Nucleus accumbens (tissue), 56 donors: ENCODE measurements around the gene FOCAD.

ENCODE experiments used
- DNase-seq, 56 donors: peaks; one replicate each; lab custom pipeline; 2025; lab: John Stamatoyannopoulos, UW

The FOCAD gene

GRCh38 chr9:20865347-20865746 lies 181.3 kb downstream of the FOCAD start:
- no peak for DNase-seq

GRCh38 chr9:20870115-20870514 lies 186.1 kb downstream of the FOCAD start:
- no peak for DNase-seq

DNA sequence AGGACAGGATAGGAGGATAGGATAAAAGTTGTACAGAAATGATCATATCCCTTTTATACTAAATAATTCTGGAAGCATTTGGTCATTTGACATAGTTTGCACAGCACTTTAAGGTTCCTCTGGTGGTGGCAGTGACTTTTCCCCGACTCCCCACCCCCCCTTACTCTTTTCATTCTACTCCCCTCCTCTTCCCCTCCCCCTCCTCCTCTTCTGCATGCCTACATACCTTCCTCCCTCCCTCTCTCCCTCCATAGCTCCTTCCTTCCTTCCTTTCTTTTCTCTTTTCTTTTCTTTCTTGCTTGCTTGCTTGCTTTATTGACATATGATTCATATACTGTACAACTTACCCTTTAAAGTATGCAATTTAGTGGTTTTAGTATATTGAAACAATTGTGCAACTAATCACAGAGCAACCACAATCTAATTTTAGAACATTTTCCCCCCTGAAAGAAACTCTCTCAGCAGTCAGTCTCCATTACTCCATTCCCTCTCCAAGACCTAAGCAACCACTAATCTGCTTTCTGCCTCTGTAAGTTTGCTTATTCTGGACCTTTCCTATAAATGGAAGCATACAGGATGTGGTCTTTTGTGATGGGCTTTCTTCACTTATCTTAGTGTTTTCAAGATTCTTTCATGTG lies 188.4 kb downstream of the FOCAD start:
- no peak for DNase-seq

DNA sequence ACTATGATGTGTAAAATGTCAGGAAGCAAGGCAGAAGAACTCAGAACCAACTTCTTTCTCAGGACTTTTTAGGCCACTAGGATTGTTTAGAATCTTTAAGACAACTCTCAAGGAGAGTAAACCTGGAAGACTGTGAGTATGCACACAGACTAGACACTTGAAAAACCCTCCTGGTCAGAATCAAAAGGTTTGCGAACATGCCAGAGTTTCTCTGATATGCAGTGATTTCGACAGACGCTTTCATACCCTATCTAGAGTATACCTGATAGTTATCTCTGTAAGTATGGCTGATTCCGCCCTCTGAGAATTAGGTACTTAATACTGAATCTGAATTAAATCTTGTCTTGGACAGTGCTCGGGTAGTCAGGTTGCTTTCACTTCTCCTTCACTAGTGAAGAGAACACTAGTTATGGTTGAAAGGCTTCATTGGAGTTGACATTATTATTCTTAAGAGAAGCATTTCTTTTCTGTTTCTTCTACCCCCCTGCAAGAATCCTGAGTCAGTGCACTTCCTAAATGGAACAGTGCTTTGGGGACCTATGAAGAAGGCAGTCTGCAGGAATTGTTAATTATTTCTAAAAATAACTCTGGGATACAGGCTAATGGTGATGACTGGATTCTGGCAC lies 189.3 kb downstream of the FOCAD start:
- no peak for DNase-seq

GRCh38 chr9:20880271-20880670 lies 196.2 kb downstream of the FOCAD start:
- DNase-seq = no peak

DNA sequence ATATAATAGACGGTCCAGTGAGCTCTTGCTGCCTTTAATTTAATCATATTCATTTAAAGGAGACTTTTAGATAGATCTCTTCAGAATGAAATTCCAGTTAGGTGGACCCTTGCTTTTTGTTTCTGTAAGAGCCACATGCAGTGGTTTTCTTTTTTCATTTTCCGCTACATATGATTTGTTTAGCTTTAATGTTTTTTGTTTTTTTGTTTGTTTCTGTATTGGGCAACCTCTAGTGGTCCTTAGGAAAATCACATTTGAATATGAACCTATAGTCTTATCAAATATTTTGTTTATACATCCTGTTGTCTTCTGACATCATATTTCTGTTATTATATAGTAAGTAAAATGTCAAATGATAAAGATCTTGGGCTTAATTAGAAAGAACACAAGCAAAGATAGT lies 196.6 kb downstream of the FOCAD start:
- DNase-seq = no peak

GRCh38 chr9:20884985-20885593 lies 201.0 kb downstream of the FOCAD start:
- DNase-seq = peak in 20 of 56 donors; percentile 0 to 62 (median 8)

GRCh38 chr9:20898885-20899554 lies 215.0 kb downstream of the FOCAD start:
- DNase-seq = no peak

- DNase-seq = no peak
Measured at GRCh38 chr9:20903212-20903611, 219.2 kb downstream of the FOCAD start.

DNA sequence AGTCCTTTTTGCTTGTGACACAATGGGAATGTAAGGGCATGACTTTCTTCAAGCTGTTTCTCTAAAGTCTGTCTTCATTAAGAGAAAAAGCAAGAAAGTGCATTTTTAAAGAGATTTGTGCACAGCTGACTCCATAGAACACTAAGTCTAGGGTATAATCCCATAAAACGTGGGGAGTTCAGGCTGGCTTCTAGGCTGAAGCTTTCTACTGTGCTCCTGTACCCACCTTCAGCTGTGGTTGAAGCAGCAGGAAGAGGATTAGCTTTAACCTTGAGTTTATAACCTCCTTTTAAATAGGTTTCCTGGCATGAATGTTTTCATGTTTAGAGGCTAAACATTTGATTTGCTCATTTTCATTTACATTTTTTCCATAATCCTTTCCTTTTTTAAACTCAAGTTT lies 220.9 kb downstream of the FOCAD start:
- DNase-seq = no peak

DNA sequence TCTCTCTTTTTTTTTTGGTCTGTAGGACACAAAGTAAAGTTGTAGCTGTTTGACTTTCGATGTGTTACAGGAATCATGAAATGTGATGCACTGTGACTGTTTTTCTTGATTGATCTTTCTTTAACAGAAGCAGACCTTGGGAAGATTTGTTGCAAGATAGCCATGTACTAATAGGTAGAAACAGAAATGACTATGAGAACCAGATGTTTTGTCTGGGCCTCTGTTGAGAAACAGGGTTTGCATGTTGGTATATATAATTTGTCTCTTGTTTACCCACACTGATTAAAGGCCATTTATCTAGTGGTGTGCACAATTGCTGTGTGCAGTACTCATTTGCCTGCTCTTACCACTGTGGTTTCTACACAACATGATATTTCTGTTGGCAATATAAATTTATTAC lies 222.3 kb downstream of the FOCAD start:
- no peak for DNase-seq

DNA sequence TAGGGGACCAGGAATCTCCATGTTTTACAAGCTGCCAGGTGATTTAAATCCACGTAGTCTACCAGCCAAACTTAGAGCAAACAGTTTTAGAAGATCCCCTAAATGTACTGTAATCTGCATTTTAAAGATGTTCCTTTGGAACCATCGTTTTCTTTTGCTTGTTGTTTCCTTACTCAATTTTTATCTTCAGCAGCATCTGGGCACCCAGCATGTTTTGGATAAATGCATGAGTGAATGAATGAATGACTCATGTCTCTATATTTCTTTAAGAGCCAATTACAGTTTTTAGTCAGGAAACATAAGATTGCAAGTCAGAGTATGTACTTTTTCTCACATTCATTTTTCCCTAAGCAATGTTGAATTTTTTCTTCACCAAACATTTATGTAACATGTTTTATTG lies 224.4 kb downstream of the FOCAD start:
- DNase-seq = no peak

DNA sequence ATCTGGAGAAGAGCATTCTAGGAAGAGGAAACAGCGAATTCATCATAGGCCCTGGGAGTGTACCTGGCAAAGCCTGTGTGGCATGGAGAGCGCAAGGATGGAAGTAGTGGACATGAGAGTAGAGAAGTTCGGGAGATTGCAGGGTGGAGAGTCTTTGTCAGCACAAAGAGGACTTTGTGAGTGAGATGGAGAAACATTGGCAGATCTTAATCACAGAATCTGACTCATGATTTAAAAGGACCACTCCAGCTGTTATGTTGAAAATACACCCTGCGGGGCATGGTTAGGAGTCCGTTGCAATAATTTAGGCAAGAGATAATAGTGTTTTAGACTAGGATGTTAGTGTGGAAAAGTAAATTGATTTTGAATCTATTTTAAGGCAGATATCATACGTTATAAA lies 230.5 kb downstream of the FOCAD start:
- no peak for DNase-seq

DNA sequence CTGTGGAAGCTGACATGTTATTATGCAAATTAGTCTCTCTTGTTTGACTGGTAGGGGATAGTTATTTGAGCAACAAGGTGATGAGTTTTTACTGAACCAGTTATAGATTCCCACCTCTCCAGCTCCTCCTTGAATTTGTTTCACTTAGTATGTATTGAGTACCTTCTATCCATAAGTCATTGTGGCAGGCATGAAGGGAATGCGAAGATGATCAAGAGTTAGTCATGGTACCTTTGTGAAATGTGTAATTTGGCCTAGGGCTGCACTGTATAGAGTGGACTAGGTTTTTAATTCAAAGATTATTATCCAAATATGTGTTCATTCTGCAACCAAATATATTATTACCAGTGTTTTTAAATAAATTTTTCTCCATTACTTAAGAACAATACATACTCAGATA lies 237.3 kb downstream of the FOCAD start:
- no peak for DNase-seq

DNA sequence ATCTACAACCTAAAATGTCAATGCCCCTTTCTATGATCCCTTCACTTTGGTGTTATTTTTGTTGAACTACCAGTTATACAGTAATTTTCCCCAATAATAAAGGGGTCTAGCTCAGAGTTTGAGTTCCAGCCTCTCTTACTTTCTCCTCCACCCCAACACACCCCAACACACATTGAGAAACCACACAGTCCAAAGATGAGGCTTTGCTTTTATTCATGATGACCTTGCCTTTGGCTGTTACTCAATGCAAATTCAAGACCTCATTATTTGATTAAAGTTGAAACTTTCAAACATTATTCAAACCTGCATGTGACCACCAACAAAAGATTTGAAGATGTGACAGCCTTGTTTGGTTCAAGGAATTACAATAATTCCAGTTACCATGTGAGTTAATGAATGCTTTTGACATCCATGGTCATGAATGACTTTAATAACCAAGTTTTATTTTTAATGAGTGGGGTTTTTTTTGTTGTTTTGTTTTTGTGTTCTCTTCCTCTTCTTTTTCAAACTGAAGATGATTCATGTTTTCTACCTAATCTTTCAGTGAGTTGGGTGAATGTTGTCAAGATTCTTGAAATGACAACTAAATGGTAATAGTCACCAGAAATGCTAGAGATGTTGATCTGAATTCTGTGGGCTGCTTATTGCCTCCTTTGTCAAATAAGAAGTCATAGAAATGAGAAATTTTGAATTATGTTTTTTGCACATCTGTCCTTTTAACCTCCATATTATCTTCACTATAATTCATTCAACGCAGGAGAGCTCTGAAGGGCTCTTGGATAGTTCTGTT lies 241.4 kb downstream of the FOCAD start:
- no peak for DNase-seq

GRCh38 chr9:20929276-20929675 lies 245.2 kb downstream of the FOCAD start:
- peak in 26 of 56 donors; percentile 2 to 64 (median 18) for DNase-seq

- no peak for DNase-seq
Measured at GRCh38 chr9:20930836-20931235, 246.8 kb downstream of the FOCAD start.

GRCh38 chr9:20940447-20941173 lies 256.6 kb downstream of the FOCAD start:
- no peak for DNase-seq

DNA sequence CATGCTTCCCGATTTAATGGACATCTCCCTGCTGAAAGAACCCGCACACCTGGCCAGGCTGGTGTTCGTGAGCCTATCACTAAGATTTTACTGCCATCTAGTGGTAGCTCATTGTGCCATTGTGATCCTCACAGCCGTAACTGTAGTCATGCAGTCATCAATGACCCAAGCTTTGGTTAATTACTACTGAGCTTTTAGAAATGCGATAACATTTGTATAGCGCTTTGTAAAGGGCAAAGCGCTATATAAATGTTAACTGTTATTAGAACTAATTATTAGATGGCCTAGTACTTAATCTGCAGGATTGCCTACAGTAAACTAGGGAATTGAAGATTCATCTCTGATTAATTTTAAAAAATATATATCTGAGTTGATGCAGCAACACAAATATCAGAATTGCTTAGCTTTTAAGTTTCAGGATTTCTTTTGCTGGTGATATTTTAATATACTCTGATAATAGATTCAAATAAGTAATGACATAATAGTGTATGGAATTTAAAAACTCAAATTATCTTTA lies 257.2 kb downstream of the FOCAD start:
- DNase-seq = peak in 33 of 56 donors; percentile 4 to 54 (median 18)

DNA sequence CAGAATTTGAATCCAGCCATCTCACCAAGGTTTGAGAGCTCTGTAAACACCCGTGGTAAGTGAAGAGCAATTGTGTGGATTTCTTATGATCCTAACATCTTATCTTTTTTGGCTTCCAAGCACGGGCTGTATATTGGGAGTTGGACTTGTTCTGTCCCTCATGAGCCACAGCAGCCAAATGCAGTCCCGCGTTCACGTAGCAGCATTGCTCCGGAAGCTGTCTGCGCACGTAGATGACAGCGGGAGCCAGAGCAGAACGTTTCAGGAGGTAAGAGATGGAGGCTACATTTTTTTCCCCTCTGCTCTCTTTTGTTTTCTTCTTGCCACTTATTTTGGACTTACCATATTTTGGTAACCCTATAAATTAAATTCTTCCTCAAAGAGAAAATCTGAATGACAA lies 260.4 kb downstream of the FOCAD start:
- DNase-seq = no peak
